GM21717 (cell line): ENCODE results near the gene AP2M1.
"Not testable (repeated sequence)": the region's sequence is repeated elsewhere in the genome, so short reads cannot be mapped to it uniquely, and the experiment has no call there.

ENCODE experiments used
- ATAC-seq: cut with Tn5 transposase; IDR thresholded peaks from one replicate; pipeline ENCODE4 v1.9.1; 2021; ENCODE audit warnings: mild to moderate bottlenecking, moderate library complexity; ENCODE audit not compliant: unreplicated experiment

AP2M1 gene

GRCh38 chr3:184174646-184175492 is at the start of gene AP2M1:
AP2M1 (plus strand) TSS chr3:184174855; CDS start chr3:184176994, 2,139 bp downstream.
- peak; percentile 85 for ATAC-seq

DNA sequence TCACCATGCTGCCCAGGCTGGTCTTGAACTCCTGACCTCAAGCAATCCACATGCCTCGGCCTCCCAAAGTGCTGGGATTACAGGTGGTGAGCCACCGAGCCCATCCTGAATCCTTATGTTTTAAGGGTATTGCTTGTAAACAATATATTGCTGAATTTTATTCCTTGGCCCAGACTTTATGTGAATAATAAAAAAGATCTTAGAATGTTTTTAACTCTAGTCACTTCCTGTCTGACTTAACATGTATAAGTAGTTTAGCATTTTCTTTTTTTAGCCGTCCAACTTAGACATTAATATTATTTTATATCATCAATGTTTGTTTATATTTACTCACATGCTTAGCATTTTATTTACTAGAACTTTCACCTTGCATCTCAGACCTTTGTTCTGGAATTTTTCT is 48.6 kb upstream of the AP2M1 start:
- ATAC-seq: no peak

DNA sequence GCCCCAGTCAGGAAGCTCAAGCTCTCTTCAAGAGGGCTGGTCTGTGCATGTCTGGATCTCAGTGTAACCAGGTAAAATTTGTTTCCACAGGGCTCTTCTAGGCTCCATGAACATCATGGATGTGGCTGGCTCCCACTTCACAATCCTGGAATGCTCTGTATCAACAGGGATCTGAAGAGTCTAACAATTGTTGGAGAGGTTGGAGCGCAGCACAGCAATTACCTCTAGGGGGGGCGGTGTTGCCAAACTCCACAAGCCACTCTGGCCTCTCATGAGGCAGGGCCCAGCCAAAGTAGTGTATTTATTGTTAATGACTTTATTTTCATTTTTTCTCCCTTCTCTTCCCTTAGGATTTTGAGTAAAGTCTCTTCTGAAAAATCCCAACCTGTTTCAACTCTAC is 45.6 kb upstream of the AP2M1 start:
- ATAC-seq: no peak

DNA sequence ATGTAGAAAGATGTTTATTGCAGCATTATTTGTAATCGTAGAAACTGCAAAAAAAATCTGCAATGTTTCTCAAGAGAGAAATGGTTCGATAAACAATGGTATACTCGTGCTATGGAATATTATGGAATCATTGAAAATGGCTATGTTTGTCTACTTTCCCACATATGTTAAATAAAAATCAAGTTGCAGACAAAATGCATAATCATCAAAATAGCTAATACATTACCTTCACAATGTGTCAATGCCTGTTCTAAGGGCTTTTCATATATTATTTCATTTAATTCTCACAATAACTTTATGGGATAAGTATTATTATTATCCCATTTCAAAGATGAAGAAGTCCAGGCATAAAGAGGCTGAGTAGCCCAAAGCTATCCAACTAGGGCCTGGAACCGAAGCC is 41.7 kb upstream of the AP2M1 start:
- ATAC-seq: no peak

DNA sequence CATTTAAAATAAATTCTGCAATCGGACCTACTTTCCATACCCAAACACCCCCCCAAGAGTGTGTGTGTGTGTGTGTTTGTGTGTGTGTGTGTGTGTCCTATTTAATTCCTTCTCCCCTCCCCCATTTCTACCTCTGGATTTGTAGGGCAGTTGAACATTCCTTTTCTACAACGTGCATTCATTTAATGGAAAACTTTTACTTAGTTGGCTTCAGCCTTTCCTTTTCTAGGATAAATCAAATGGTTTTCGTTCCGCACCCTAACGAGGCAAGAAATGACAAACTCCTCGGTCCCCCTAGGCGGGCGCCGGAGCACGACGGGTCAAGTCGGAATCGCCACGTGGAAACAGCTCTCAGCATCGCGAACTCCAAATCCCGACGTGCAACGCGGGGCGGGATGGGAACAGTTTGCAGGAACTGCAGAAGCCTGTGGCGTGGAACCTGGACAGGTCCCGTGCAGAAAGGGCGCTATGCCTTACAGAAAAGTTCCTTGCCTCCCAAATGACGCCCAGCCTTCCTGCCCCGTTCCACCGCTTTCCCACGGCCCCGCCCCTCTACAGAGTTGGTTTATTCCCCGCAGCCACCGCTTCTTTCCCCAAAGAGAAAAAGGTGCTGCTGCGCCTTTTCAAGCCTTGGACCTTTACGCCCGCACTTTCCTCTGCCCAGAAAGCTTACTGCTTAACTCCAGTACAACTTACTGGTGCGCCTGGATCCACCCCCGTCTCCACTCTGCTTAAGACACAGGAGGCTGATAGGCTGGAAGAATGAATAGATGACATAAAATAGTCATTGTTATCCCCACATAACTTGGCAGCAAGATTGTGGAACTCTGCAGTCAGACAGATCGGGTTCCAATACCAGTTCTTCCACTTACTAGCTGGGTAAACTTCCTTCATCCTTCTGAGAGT is 40.6 kb upstream of the AP2M1 start:
- ATAC-seq: no peak

GRCh38 chr3:184134746-184135148 is 39.9 kb upstream of the AP2M1 start:
- ATAC-seq: peak; percentile 20

GRCh38 chr3:184135149-184135910 is 39.3 kb upstream of the AP2M1 start, which contains the start of gene EIF2B5:
EIF2B5 (plus strand) TSS chr3:184135358; CDS start chr3:184135386, 28 bp downstream.
- peak; percentile 84 for ATAC-seq

GRCh38 chr3:184135911-184136260 is 38.8 kb upstream of the AP2M1 start:
- no peak for ATAC-seq

- no peak for ATAC-seq
Observed at GRCh38 chr3:184140436-184140835, 34.2 kb upstream of the AP2M1 start.

DNA sequence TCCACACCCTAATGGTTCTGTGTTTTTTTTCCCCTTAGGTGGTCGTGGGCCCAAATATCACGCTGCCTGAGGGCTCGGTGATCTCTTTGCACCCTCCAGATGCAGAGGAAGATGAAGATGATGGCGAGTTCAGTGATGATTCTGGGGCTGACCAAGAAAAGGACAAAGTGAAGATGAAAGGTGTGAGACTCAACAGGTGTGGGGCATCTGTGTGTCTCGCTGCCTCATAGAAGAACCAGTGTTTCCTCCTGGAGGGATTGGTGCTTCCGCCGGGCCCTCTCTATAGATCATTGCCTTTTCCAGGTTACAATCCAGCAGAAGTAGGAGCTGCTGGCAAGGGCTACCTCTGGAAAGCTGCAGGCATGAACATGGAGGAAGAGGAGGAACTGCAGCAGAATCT is 32.5 kb upstream of the AP2M1 start:
- ATAC-seq: no peak

DNA sequence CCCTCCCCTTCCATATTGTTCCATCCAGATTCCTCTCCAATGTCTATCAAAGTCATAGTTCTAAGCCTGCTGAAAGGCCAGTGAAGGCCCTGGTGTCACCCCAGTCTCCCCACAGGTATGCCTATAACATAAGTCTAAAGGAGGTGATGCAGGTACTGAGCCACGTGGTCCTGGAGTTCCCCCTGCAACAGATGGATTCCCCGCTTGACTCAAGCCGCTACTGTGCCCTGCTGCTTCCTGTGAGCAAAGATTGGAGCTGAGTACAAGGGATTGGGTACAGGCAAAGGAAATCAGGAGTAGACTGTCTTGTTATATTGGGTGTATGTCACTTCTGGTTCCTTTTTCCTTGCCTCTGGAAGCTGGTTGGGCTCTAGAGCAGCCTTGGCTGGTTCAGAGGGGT is 31.3 kb upstream of the AP2M1 start:
- ATAC-seq: no peak

- ATAC-seq: no peak
Observed at GRCh38 chr3:184144505-184144904, 30.1 kb upstream of the AP2M1 start.

- no peak for ATAC-seq
Observed at GRCh38 chr3:184145111-184145524, 29.5 kb upstream of the AP2M1 start.

GRCh38 chr3:184145751-184146270 is 28.8 kb upstream of the AP2M1 start:
- no peak for ATAC-seq

DNA sequence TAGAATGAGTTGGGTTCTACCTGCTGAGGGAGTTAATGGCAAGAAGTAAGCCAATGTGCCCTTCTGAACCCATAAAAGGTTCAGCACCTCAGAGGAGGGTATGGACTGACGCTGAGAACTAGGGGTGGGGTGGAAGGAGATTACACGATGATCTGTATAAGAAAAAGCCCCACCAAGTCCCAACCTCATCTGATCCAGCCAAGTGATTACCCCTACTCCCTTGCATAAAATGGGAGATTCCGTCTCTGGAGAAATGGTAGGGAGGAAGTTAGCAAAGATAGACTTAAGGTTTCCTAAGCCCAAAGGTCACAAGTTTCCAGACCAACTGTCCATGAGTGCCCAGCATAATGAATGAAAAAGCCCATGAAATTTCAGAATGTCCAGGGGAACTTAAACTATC is 26.6 kb upstream of the AP2M1 start:
- no peak for ATAC-seq

DNA sequence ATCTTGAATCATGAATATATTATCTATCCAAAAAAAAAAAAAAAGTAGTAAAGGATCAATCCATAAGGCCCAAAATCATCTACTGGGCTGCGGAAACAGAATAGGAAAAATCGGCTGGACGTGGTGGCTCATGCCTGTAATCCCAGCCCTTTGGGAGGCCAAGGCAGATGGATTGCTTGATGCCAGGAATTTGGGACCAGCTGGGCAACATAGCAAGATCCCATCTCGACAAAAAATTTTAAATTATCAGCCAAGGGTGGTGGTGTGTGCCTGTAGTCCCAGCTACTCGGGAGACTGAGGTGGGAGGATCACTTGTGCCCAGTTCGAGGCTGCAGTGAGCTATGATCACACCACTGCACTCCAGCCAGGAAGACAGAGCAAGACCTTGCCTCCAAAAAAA is 25.5 kb upstream of the AP2M1 start:
- ATAC-seq: no peak

DNA sequence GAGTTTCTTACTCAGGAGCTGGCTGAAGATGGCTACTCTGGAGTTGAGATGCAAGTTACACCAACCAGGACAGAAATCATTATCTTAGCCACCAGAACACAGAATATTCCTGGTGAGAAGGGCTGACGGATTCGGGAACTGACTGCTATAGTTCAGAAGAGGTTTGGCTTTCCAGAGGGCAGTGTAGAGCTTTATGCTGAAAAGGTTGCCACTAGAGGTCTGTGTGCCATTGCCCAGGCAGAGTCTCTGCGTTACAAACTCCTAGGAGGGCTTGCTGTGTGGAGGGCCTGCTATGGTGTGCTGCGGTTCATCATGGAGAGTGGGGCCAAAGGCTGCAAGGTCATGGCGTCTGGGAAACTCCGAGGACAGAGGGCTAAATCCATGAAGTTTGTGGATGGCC is 24.9 kb upstream of the AP2M1 start:
- not testable (repeated sequence) for ATAC-seq

GRCh38 chr3:184154885-184155643 is 19.6 kb upstream of the AP2M1 start, which contains the start of gene DVL3:
DVL3 (plus strand) TSS chr3:184155377; CDS start chr3:184155636, 259 bp downstream.
- ATAC-seq: peak; percentile 70

DNA sequence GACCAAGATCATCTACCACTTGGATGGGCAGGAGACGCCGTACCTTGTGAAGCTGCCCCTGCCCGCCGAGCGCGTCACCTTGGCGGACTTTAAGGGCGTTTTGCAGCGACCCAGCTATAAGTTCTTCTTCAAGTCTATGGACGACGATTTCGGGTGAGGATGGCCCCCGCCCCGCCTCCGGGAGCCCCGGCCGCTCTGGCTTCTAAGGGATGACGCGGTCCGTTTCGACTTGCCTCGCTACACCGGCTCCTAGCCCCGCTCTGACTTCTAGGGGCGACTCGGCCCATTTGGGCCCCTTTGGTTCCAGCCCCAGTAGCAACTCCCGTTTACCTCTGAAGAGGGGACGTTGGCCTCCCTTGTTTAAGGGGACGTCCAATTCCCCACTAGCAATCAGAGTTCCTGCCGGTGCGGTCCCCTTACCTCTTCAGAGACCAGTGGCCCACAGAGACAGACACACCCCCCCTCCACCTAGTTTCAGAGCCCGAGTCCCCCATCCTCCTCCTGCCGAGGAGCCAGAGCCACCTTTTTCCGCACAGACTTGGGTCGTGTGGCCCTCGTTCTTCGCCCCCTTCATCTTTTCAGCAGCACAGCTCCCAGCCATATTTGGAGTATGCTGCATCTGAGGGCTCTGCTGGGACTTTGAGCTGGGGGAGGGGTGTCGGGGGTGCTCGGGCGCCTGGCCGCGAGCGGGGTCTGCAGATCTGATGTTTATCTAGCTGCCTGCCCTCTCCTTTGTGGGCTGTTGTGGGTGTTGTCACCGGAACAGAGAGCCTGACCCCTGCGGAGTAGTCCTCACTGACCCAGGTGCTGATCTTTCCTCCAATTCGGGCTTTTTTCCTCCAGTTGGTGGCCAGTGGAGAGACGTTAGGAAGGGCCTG is 18.8 kb upstream of the AP2M1 start:
- peak; percentile 39 for ATAC-seq
